IMR-90 (cell line): ENCODE measurements around the gene CHN2. TPM values are rescaled to one million over a fixed set of nuclear protein-coding genes. Genes with fewer than 3 reads are reported as not detected.

Experiments used
- ATAC-seq: fragments of 200-7000 bp; cut with Tn5 transposase; 2 replicates; pipeline ENCODE4 v1.9.1; 2020; ENCODE audit warnings: low read depth, mild to moderate bottlenecking, moderate library complexity
- BruUV-seq: library from RNA; stranded (reverse); fragments of 400-500 nt; replicated peaks from 2 replicates; lab custom pipeline; 2021; lab: Mats Ljungman, UMichigan
- CTCF ChIA-PET: fragments of 300-600 bp; formaldehyde crosslinking; extraction: SDS; loops from one replicate; lab custom pipeline; 2021; ENCODE audit warnings: antibody characterized with exemption; lab: Yijun Ruan, JAX
- POLR2A ChIA-PET: fragments of 300-600 bp; sonication (Branson Sonifier 250); formaldehyde crosslinking; loops from one replicate; lab custom pipeline; 2022; ENCODE audit warnings: antibody characterized with exemption; ENCODE audit not compliant: unreplicated experiment; lab: Charles Lee
- DNase-seq: peaks from one replicate; pipeline ENCODE4 v3.0.0; 2013
- H2AFZ ChIP-seq: replicated peaks from 2 replicates; pipeline ENCODE3; 2013; ENCODE audit warnings: low read length, mild to moderate bottlenecking; ENCODE audit not compliant: poor library complexity
- H2AK5ac ChIP-seq: 2 replicates; pipeline ENCODE4 v1.6.1; 2013; ENCODE audit warnings: low read depth, low read length, inconsistent platforms
- H2AK9ac ChIP-seq: replicated peaks from 2 replicates; pipeline ENCODE3; 2013; ENCODE audit warnings: mild to moderate bottlenecking, low read depth, low read length, moderate library complexity; ENCODE audit not compliant: poor library complexity
- H2BK120ac ChIP-seq: 2 replicates; pipeline ENCODE4 v1.6.1; 2013; ENCODE audit warnings: low read depth, low read length, inconsistent platforms
- H2BK15ac ChIP-seq: 3 replicates; pipeline ENCODE4 v1.6.1; 2013; ENCODE audit warnings: low read depth, low read length, inconsistent platforms
- H2BK20ac ChIP-seq: 2 replicates; pipeline ENCODE4 v1.6.1; 2013; ENCODE audit warnings: low read depth, mild to moderate bottlenecking, inconsistent platforms, low read length, moderate library complexity
- H2BK5ac ChIP-seq: 2 replicates; pipeline ENCODE4 v1.6.1; 2013; ENCODE audit warnings: mild to moderate bottlenecking, low read depth, low read length, inconsistent platforms; ENCODE audit not compliant: poor library complexity, severe bottlenecking
- H3K14ac ChIP-seq: replicated peaks from 2 replicates; pipeline ENCODE4 v1.6.1; 2013; ENCODE audit warnings: low read depth, low read length, inconsistent platforms
- H3K18ac ChIP-seq: 2 replicates; pipeline ENCODE4 v1.6.1; 2013; ENCODE audit warnings: low read depth, low read length, control low read depth
- H3K23ac ChIP-seq: 2 replicates; pipeline ENCODE4 v1.6.1; 2013; ENCODE audit warnings: low read depth, low read length, inconsistent platforms
- H3K27ac ChIP-seq: 2 replicates; pipeline ENCODE4 v1.5.1; 2013; ENCODE audit warnings: mild to moderate bottlenecking, control low read depth, low read length; ENCODE audit not compliant: insufficient read depth
- H3K27me3 ChIP-seq: 2 replicates; pipeline ENCODE4 v1.6.1; 2013; ENCODE audit warnings: low read length; ENCODE audit not compliant: control insufficient read depth, insufficient read depth
- H3K36me3 ChIP-seq: 2 replicates; pipeline ENCODE4 v1.6.1; 2013; ENCODE audit warnings: low read length, mixed read lengths; ENCODE audit not compliant: control insufficient read depth, insufficient read depth
- H3K4ac ChIP-seq: 2 replicates; pipeline ENCODE4 v1.6.1; 2013; ENCODE audit warnings: low read depth, low read length, inconsistent platforms
- H3K4me1 ChIP-seq: 2 replicates; pipeline ENCODE4 v1.6.1; 2013; ENCODE audit warnings: low read length, mixed read lengths; ENCODE audit not compliant: control insufficient read depth, insufficient read depth
- H3K4me2 ChIP-seq: 2 replicates; pipeline ENCODE4 v1.6.1; 2013; ENCODE audit warnings: low read depth, mild to moderate bottlenecking, control low read depth, low read length, moderate library complexity
- H3K4me3 ChIP-seq: 2 replicates; pipeline ENCODE4 v1.5.1; 2013; ENCODE audit warnings: low read depth, mild to moderate bottlenecking, control low read depth, low read length, moderate library complexity; ENCODE audit not compliant: insufficient read depth
- H3K56ac ChIP-seq: 2 replicates; pipeline ENCODE4 v1.6.1; 2013; ENCODE audit warnings: low read length, inconsistent platforms; ENCODE audit not compliant: insufficient read depth; ENCODE audit errors: extremely low read depth
- H3K79me1 ChIP-seq, 2 experiments: 2 replicates each; pipeline ENCODE4 v1.6.1; 2013; ENCODE audit warnings: low read length in 2 of 2, inconsistent platforms in 1 of 2, low read depth in 1 of 2
- H3K9ac ChIP-seq: 2 replicates; pipeline ENCODE4 v1.6.1; 2013; ENCODE audit warnings: low read depth, low read length, control low read depth
- H3K9me1 ChIP-seq: 2 replicates; pipeline ENCODE4 v1.6.1; 2013; ENCODE audit warnings: low read length, inconsistent platforms; ENCODE audit not compliant: insufficient read depth
- H3K9me3 ChIP-seq: 2 replicates; pipeline ENCODE4 v1.6.1; 2013; ENCODE audit warnings: low read length; ENCODE audit not compliant: control insufficient read depth, insufficient read depth
- H4K20me1 ChIP-seq: 2 replicates; pipeline ENCODE4 v1.6.1; 2013; ENCODE audit warnings: low read length, inconsistent platforms; ENCODE audit not compliant: insufficient read depth
- H4K5ac ChIP-seq: 2 replicates; pipeline ENCODE4 v1.6.1; 2013; ENCODE audit warnings: mild to moderate bottlenecking, low read depth, low read length, control low read depth
- H4K8ac ChIP-seq, 2 experiments: 2 replicates each; pipeline ENCODE4 v1.6.1; 2013; ENCODE audit warnings: low read depth in 2 of 2, low read length in 2 of 2, control low read depth in 1 of 2, inconsistent platforms in 1 of 2
- H4K91ac ChIP-seq: 2 replicates; pipeline ENCODE4 v1.6.1; 2013; ENCODE audit warnings: low read depth, low read length, inconsistent platforms; ENCODE audit not compliant: insufficient read depth
- CHD1 ChIP-seq: IDR thresholded peaks from 2 replicates; pipeline ENCODE4 v1.6.1; 2012; ENCODE audit warnings: low read depth, low read length, improper control_type of control experiment
- POLR2A ChIP-seq: IDR thresholded peaks from 2 replicates; pipeline ENCODE4 v1.6.1; 2012; ENCODE audit warnings: mild to moderate bottlenecking, low read depth, low read length
- WGBS, 2 experiments: methylation state at CpG; one replicate each; pipeline versions ENCODE4 v1.1.5 to v1.1.7; 2013; ENCODE audit warnings: missing lambda C conversion rate in 2 of 2; ENCODE audit not compliant: insufficient read length in 1 of 2; ENCODE audit errors: extremely low coverage in 2 of 2; 5-methylcytosine and 5-hydroxymethylcytosine counted together
- dilution Hi-C: fragments of 300-500 bp; cut with HindIII; formaldehyde crosslinking; loops from one replicate; pipeline ENCODE4 v1.14.3; 2018; ENCODE audit warnings: low sequenced_read_pairs; ENCODE audit not compliant: unreplicated experiment
- in situ Hi-C: fragments of 300-500 bp; cut with MboI; formaldehyde crosslinking; loops from 3 replicates; pipeline ENCODE4 v1.14.3; 2019; ENCODE audit warnings: low sequenced_read_pairs, inconsistent platforms, mixed read lengths
- intact Hi-C: fragments of 100-400 bp; cut with micrococcal nuclease; formaldehyde crosslinking; loops from 2 replicates; pipeline ENCODE4 v1.10.0; 2022
- polyA plus RNA-seq, 3 experiments: library from polyadenylated mRNA; depleted of rRNA; stranded (reverse); fragments of >200 nt; gene quantifications; 2 replicates each; pipeline ENCODE4 v1.2.3, GENCODE V29; 2012; ENCODE audit warnings: low replicate concordance in 1 of 3
- total RNA-seq: library from RNA; depleted of rRNA; stranded (reverse); fragments of >200 nt; gene quantifications from 2 replicates; pipeline ENCODE4 v1.2.3, GENCODE V29; 2012
- TF ChIP-seq, protein P1 (sequence below): fragments of 150-350 bp; IDR thresholded peaks from 2 replicates; pipeline ENCODE4 v1.6.1; 2017; ENCODE audit warnings: mild to moderate bottlenecking, antibody characterized with exemption, low read length, low read depth

CHN2 gene
- total and polyA plus RNA-seq, 2 of the 4 experiments (the other 2 are of a cell fraction) = not detected

- no peak overlapping the region for H4K5ac ChIP-seq
- no peak overlapping the region for H3K4ac ChIP-seq
- intact Hi-C loops (no loop called here), in situ Hi-C loops (no loop called here), dilution Hi-C loops (no loop called here)
- H3K4me2 ChIP-seq = no peak overlapping the region
- no peaks in the 10 kb centered on the region for H3K4me1 ChIP-seq
- CTCF ChIA-PET = interaction anchor here (1.0 to 1.1 kb wide), 2 partner anchors 10 to 14 kb away, joined by 3 read pairs; no protein-coding TSS in a partner anchor
- no peak overlapping the region for H3K9ac ChIP-seq
- BruUV-seq = no TSS peak
- TF ChIP-seq, protein P1, sequence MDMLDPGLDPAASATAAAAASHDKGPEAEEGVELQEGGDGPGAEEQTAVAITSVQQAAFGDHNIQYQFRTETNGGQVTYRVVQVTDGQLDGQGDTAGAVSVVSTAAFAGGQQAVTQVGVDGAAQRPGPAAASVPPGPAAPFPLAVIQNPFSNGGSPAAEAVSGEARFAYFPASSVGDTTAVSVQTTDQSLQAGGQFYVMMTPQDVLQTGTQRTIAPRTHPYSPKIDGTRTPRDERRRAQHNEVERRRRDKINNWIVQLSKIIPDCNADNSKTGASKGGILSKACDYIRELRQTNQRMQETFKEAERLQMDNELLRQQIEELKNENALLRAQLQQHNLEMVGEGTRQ = no peak
- TF ChIP-seq POLR2A = no peak
- TF ChIP-seq CHD1 = no peak
- no peaks in the 10 kb centered on the region for H3K9me3 ChIP-seq
- no peak overlapping the region for H3K56ac ChIP-seq
- DNase-seq (no peak), ATAC-seq (no peak)
- no peaks in the 10 kb centered on the region for H3K27me3 ChIP-seq
- no peak overlapping the region for H4K8ac ChIP-seq
- no peaks in the 10 kb centered on the region for H3K9me1 ChIP-seq
- no peak overlapping the region for H2BK20ac ChIP-seq
- no peaks in the 10 kb centered on the region for H4K20me1 ChIP-seq
- no peak overlapping the region for H2BK120ac ChIP-seq
- no peak overlapping the region for H4K91ac ChIP-seq
- H3K27ac ChIP-seq = no peak overlapping the region
- H3K79me1 ChIP-seq = no peaks in the 10 kb centered on the region
- H3K36me3 ChIP-seq = no peaks in the 10 kb centered on the region
- no peak overlapping the region for H2AFZ ChIP-seq
- H2BK15ac ChIP-seq = no peak overlapping the region
- no peak overlapping the region for H3K4me3 ChIP-seq
- no CpG with 5 or more reads among the region's 5 CpGs for WGBS, 2 experiments
- POLR2A ChIA-PET = no interaction called here
- no peak overlapping the region for H2BK5ac ChIP-seq
- no peak overlapping the region for H3K18ac ChIP-seq
- no peak overlapping the region for H2AK9ac ChIP-seq
- no peak overlapping the region for H3K14ac ChIP-seq
- H2AK5ac ChIP-seq = no peak overlapping the region
- H3K23ac ChIP-seq = no peak overlapping the region
These were observed 37.6 kb upstream of the CHN2 start for GRCh38 chr7:29156907-29157452.
